ENCODE data around the gene ARMC2.
A peak's percentile ranks its signal among the peaks of the same experiment; 100 is the strongest.
"Not testable (repeated sequence)": the region's sequence is repeated elsewhere in the genome, so short reads cannot be mapped to it uniquely, and the experiment has no call there.

Gene ARMC2

GRCh38 chr6:108835218-108835850, 12.9 kb upstream of the ARMC2 start:
- DNase-seq: peak; percentile 58 to 83 (median 64)

- no peak for DNase-seq
Measured at GRCh38 chr6:108836061-108836460, 12.2 kb upstream of the ARMC2 start.

- DNase-seq: no peak
Measured at GRCh38 chr6:108837236-108837971, 10.8 kb upstream of the ARMC2 start.

GRCh38 chr6:108838101-108838717, 10.0 kb upstream of the ARMC2 start:
- DNase-seq: peak in 1 of 3 experiments; percentile 29

GRCh38 chr6:108839083-108839642, 9.1 kb upstream of the ARMC2 start:
- DNase-seq: peak in 2 of 3 experiments; percentile 4 to 44

- no peak for DNase-seq
Measured at GRCh38 chr6:108840919-108841318, 7.3 kb upstream of the ARMC2 start.

GRCh38 chr6:108841377-108841855, 6.8 kb upstream of the ARMC2 start:
- DNase-seq: no peak

- no peak for DNase-seq
Measured at GRCh38 chr6:108844135-108844534, 4.1 kb upstream of the ARMC2 start.

- no peak for DNase-seq
Measured at GRCh38 chr6:108845145-108845544, 3.1 kb upstream of the ARMC2 start.

GRCh38 chr6:108846101-108846500, 2.1 kb upstream of the ARMC2 start:
- DNase-seq: no peak

- DNase-seq: no peak
Measured at GRCh38 chr6:108846628-108847027, 1.6 kb upstream of the ARMC2 start.

GRCh38 chr6:108847738-108848115, 495 bp upstream of the ARMC2 start:
- DNase-seq: no peak

- no peak for DNase-seq
Measured at GRCh38 chr6:108850669-108851465, 2.6 kb downstream of the ARMC2 start.

GRCh38 chr6:108851756-108852155, 3.5 kb downstream of the ARMC2 start:
- no peak for DNase-seq

- no peak for DNase-seq
Measured at GRCh38 chr6:108853077-108853476, 4.9 kb downstream of the ARMC2 start.

- no peak for DNase-seq
Measured at GRCh38 chr6:108862479-108863191, 14.4 kb downstream of the ARMC2 start.

- not testable (repeated sequence) for DNase-seq
Measured at GRCh38 chr6:108865751-108866286, 17.6 kb downstream of the ARMC2 start.

GRCh38 chr6:108866798-108867197, 18.6 kb downstream of the ARMC2 start:
- no peak for DNase-seq

- no peak for DNase-seq
Measured at GRCh38 chr6:108868647-108869046, 20.4 kb downstream of the ARMC2 start.

GRCh38 chr6:108869876-108870275, 21.7 kb downstream of the ARMC2 start:
- DNase-seq: peak in 1 of 3 experiments; percentile 56

GRCh38 chr6:108870357-108870756, 22.1 kb downstream of the ARMC2 start:
- no peak for DNase-seq

GRCh38 chr6:108872141-108872557, 23.9 kb downstream of the ARMC2 start:
- no peak for DNase-seq
